ENCODE results near the gene CDKN2B. TPM values are rescaled to one million over a fixed set of nuclear protein-coding genes. Genes with fewer than 3 reads are reported as not detected.

Gene CDKN2B
- polyA plus RNA-seq, 2 of the 4 experiments (the other 2 are of a cell fraction) = not detected

DNA sequence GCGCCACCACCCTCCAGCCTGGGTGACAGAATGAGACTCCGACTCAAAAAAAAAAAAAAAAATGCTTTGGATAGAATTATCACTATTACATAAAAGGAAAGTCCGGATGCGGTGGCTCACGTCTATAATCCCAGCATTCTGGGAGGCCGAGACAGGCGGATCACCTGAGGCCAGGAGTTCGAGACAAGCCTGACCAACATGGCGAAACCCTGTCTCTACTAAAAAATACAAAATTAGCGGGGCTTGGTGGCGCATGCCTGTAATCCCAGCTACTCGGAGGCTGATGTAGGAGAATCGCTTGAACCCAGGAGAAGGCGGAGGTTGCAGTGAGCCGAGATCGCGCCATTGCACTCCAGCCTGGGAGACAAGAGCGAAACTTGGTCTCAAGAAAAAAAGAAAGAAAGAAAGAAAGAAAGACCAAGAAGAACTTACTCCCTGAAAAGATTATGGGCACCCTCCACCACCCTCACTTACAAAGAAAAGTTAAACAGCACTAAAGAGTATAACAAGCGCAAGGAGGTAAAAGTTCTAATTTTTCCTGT is 32.7 kb downstream of the CDKN2B start:
- no CpG with 5 or more reads among the region's 19 CpGs for WGBS (ENCODE audit: missing lambda C conversion rate)
- no peak for FAIRE-seq
- CTCF ChIA-PET = no interaction called here
- H3K27ac ChIP-seq = no peak overlapping the region
- H3K4me2 ChIP-seq = no peak overlapping the region
- POLR2A ChIA-PET = no interaction called here
- DNase-seq (ENCODE audit: low read depth in 1 of 2, low spot score in 1 of 2) = no peak
- no peak for TF ChIP-seq BHLHE40 (IDR thresholded peaks at IDR 0.05; ENCODE audit: low read depth, low read length)
- TF ChIP-seq RFX5 (IDR thresholded peaks at IDR 0.05) = no peak
- TF ChIP-seq HEYL (CRISPR knock-in tag; IDR thresholded peaks at IDR 0.05) = no peak
- TF ChIP-seq HOXB13 (CRISPR knock-in tag; IDR thresholded peaks at IDR 0.05; ENCODE audit: low read depth) = no peak
- no peak for TF ChIP-seq POLR2AphosphoS2 (conservative IDR thresholded peaks at IDR 0.05; ENCODE audit: low read length)
- no peak for TF ChIP-seq FOSB (CRISPR knock-in tag; IDR thresholded peaks at IDR 0.05)
- no peak overlapping the region for H3K4me3 ChIP-seq
- ATAC-seq = no peak
- no peaks in the 10 kb centered on the region for H3K4me1 ChIP-seq
- H3K9me3 ChIP-seq = no peaks in the 10 kb centered on the region

- ChIA-PET CTCF (no interaction called here), POLR2A (no interaction called here)
- TF ChIP-seq ATOH8 (CRISPR knock-in tag; IDR thresholded peaks at IDR 0.05; ENCODE audit: low read depth) (no peak), CBX8 (IDR thresholded peaks at IDR 0.05) (no peak), JUN (IDR thresholded peaks at IDR 0.05) (no peak), TP53 (CRISPR knock-in tag; IDR thresholded peaks at IDR 0.05) (no peak), HEYL (CRISPR knock-in tag; IDR thresholded peaks at IDR 0.05) (no peak), CHD4 (IDR thresholded peaks at IDR 0.05; ENCODE audit: borderline replicate concordance) (no peak), ZNF302 (CRISPR knock-in tag; IDR thresholded peaks at IDR 0.05) (no peak), EHF (CRISPR knock-in tag; IDR thresholded peaks at IDR 0.05) (no peak), MYC (IDR thresholded peaks at IDR 0.05; ENCODE audit: borderline replicate concordance, low read length) (no peak), RCOR1 (IDR thresholded peaks at IDR 0.05; ENCODE audit: low read depth, low read length) (no peak), RFX5 (IDR thresholded peaks at IDR 0.05) (no peak), HOXB5 (CRISPR knock-in tag; IDR thresholded peaks at IDR 0.05) (no peak), RARB (CRISPR knock-in tag; IDR thresholded peaks at IDR 0.05) (no peak), MAFK (IDR thresholded peaks at IDR 0.05; ENCODE audit: partially characterized antibody) (no peak)
- TF ChIP-seq, protein P1, sequence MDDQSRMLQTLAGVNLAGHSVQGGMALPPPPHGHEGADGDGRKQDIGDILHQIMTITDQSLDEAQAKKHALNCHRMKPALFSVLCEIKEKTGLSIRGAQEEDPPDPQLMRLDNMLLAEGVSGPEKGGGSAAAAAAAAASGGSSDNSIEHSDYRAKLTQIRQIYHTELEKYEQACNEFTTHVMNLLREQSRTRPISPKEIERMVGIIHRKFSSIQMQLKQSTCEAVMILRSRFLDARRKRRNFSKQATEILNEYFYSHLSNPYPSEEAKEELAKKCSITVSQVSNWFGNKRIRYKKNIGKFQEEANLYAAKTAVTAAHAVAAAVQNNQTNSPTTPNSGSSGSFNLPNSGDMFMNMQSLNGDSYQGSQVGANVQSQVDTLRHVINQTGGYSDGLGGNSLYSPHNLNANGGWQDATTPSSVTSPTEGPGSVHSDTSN (IDR thresholded peaks at IDR 0.05) = no peak
- no peaks in the 10 kb centered on the region for H3K9me3 ChIP-seq
- no peak for DNase-seq (ENCODE audit: low read depth in 1 of 2, low spot score in 1 of 2)
- no CpG with 5 or more reads among the region's 51 CpGs for WGBS (ENCODE audit: missing lambda C conversion rate)
- no peak for ATAC-seq
- FAIRE-seq = no peak
- H3K4me1 ChIP-seq = no peaks in the 10 kb centered on the region
- H3K4me3 ChIP-seq = no peak overlapping the region
- H3K4me2 ChIP-seq = no peak overlapping the region
- no peak overlapping the region for H3K27ac ChIP-seq
These were observed 34.2 kb downstream of the CDKN2B start for GRCh38 chr9:21974722-21975409.

DNA sequence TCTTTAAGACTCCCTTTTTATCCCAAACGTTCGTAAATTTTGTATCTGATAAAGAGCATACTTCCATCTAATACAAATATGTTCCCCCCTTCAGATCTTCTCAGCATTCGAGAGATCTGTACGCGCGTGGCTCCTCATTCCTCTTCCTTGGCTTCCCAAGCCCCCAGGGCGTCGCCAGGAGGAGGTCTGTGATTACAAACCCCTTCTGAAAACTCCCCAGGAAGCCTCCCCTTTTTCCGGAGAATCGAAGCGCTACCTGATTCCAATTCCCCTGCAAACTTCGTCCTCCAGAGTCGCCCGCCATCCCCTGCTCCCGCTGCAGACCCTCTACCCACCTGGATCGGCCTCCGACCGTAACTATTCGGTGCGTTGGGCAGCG is 34.8 kb downstream of the CDKN2B start:
- no peak for DNase-seq (ENCODE audit: low read depth in 1 of 2, low spot score in 1 of 2)
- H3K27ac ChIP-seq = no peak overlapping the region
- TF ChIP-seq HOXB13 (CRISPR knock-in tag; IDR thresholded peaks at IDR 0.05; ENCODE audit: low read depth) = no peak
- no peak for TF ChIP-seq FOXS1 (CRISPR knock-in tag; IDR thresholded peaks at IDR 0.05)
- TF ChIP-seq USF2 (IDR thresholded peaks at IDR 0.05) = no peak
- TF ChIP-seq RARB (CRISPR knock-in tag; IDR thresholded peaks at IDR 0.05) = no peak
- TF ChIP-seq, protein P2, sequence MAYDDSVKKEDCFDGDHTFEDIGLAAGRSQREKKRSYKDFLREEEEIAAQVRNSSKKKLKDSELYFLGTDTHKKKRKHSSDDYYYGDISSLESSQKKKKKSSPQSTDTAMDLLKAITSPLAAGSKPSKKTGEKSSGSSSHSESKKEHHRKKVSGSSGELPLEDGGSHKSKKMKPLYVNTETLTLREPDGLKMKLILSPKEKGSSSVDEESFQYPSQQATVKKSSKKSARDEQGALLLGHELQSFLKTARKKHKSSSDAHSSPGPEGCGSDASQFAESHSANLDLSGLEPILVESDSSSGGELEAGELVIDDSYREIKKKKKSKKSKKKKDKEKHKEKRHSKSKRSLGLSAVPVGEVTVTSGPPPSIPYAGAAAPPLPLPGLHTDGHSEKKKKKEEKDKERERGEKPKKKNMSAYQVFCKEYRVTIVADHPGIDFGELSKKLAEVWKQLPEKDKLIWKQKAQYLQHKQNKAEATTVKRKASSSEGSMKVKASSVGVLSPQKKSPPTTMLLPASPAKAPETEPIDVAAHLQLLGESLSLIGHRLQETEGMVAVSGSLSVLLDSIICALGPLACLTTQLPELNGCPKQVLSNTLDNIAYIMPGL (CRISPR knock-in tag; IDR thresholded peaks at IDR 0.05; ENCODE audit: borderline replicate concordance) = no peak
- no peak for TF ChIP-seq POLR2AphosphoS2 (conservative IDR thresholded peaks at IDR 0.05; ENCODE audit: low read length)
- no peak for TF ChIP-seq JUNB (IDR thresholded peaks at IDR 0.05)
- H3K9me3 ChIP-seq = no peaks in the 10 kb centered on the region
- H3K4me3 ChIP-seq = no peak overlapping the region
- no peaks in the 10 kb centered on the region for H3K4me1 ChIP-seq
- WGBS (ENCODE audit: missing lambda C conversion rate) = no CpG with 5 or more reads among the region's 21 CpGs
- ATAC-seq = no peak
- ChIA-PET CTCF (no interaction called here), POLR2A (no interaction called here)
- no peak overlapping the region for H3K4me2 ChIP-seq
- FAIRE-seq = no peak
